ENCODE measurements around the gene MAP4K4.

The MAP4K4 gene

GRCh38 chr2:101692766-101693165 lies 4.7 kb upstream of the MAP4K4 start:
- DNase-seq (ENCODE audit: low spot score): no peak

DNA sequence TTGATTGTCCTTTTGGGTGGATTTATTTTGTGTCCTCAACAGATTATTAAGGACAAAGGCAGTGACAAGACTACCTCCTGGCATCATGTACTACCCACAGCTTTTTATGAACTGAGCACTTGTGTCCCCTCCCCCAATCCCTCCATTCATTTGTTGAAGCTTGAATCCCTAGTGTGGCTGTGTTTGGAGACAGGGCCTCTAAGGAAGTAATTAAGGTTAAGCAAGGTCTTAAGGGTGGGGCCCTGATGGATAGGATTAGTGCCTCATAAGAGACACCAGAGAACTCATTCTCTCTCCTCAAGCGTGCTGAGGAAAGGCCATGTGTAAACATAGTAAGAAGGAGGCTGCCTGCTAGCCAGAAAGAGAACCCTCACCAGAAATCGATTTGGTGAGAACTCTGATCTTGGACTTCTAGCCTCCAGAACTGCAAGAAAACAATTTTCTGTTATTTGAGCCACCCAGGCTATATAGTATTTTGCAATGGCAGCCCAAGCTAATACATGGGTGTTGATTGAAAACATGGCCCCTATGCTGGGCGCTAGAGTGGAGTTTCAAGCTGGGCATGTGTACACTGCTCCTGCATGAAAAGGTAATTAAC lies 3.4 kb upstream of the MAP4K4 start:
- no peak for DNase-seq (ENCODE audit: low spot score)

- peak; percentile 40 for DNase-seq (ENCODE audit: low spot score)
Observed at GRCh38 chr2:101696272-101697123, 1.0 kb upstream of the MAP4K4 start.

DNA sequence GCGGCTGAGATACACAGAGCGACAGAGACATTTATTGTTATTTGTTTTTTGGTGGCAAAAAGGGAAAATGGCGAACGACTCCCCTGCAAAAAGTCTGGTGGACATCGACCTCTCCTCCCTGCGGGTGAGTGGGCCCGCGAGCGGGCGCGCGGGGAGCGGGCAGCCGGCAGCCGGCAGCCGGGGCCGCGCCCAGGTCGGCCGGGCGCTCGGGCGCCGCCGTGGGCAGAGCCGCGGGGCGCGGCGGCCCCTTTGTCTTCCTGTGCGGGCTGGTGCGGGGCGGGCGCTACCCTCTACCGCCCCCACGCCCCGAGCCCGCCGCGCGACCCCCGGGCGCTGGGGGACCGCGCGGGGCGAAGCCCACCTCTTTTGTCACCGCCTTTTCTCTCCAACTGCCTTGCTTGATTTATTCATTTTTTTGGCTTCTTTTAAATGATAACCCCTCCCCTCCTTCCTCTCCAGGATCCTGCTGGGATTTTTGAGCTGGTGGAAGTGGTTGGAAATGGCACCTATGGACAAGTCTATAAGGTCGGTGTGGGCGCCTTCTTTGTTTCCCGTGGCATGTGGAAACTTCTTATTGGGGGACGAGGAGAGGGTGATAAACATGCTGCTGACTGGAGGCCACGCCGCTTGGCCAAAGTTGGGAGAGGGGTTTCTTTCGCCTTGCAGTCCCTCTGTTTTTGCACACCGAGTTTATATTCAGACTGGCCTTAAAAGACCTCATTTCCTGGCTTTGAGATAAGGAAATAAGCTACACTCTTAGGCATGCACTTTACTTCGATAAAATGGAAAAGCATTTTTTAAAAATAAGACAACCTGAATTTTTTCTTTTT lies 722 bp downstream of the MAP4K4 start:
- DNase-seq (ENCODE audit: low spot score): peak; percentile 51

DNA sequence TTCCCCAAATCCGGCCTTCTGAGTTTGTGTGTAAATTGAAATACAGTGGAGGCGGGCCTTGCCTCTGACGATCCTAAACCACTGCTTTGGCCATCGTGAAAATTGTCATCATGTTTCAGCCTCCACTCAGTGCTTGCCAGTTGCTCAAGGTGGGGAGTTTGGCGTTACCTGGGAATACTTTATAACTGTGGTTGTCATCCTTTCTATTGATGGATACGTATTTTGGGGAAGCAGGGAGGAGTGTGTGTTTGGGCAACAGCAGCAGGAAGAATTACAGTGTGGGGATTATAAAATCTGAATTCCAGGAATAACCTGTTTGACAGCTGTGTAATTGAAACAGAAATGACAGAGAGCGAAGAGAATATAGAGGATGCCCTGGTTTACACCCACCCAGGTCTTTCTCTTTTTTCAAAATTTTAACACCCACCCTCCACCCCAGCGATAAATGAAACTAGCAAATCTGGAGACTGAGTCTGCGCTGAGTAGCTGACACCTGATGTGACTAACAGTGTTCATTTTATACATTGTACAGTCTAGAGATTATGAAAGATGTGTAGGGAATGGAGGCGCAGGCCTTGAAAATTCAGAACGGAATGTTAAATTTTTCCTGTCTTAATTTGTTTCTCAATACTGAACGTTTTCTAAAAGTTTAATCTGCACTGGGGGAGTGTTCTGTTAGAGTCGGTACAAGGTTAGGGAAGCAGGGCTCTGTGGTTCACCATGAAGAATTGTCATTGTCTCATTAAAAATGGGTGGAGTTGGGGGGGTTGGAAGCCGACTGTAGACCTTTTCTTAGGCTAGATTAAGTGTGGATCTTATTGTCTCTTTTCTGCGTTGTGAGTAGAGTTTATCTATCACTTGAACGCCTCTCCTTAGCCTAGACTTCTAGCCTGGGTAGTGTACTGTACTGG lies 1.6 kb downstream of the MAP4K4 start:
- peak; percentile 16 for DNase-seq (ENCODE audit: low spot score)

- DNase-seq (ENCODE audit: low spot score): no peak
Observed at GRCh38 chr2:101699755-101700461, 2.4 kb downstream of the MAP4K4 start.

GRCh38 chr2:101704046-101704466 lies 6.5 kb downstream of the MAP4K4 start:
- DNase-seq (ENCODE audit: low spot score): no peak

DNA sequence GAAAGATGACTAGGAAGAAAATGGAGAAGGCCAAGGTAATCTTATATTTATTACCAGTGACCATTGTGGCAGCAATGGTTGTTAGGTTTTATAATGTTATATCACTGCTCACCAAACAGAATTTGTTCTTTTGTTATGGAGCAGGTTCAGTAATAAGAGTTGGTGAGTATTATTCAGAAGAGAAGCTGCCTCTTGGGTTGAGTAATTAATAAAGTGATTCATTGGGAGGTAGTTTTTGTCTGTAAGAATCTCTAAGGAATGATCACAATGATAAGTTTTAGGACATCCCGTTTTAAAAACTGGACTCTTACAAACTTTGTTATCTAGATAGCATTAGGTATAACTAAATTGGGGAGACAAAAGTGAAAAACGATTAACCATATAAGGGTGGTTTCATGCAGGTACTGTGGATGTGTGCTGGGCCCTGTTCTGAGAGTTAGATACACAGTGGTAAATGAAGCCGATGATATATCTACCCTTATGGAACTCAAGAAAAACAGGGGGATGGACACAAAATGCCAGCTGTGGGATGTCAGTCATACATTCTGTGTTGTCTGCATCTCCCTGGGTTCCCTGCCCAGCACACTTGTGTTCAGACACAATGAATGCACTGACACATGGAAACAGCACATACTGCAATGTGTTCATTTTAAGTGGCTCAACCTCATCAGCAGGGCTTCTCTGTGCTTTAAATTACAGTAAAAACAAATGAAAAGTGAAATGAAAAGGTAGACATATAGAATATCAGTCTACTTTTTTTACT lies 7.5 kb downstream of the MAP4K4 start:
- no peak for DNase-seq (ENCODE audit: low spot score)

GRCh38 chr2:101706121-101706818 lies 8.8 kb downstream of the MAP4K4 start:
- no peak for DNase-seq (ENCODE audit: low spot score)

- no peak for DNase-seq (ENCODE audit: low spot score)
Observed at GRCh38 chr2:101706819-101707177, 9.3 kb downstream of the MAP4K4 start.

GRCh38 chr2:101710036-101710435 lies 12.5 kb downstream of the MAP4K4 start:
- no peak for DNase-seq (ENCODE audit: low spot score)

GRCh38 chr2:101710471-101711318 lies 13.2 kb downstream of the MAP4K4 start:
- DNase-seq (ENCODE audit: low spot score): no peak

DNA sequence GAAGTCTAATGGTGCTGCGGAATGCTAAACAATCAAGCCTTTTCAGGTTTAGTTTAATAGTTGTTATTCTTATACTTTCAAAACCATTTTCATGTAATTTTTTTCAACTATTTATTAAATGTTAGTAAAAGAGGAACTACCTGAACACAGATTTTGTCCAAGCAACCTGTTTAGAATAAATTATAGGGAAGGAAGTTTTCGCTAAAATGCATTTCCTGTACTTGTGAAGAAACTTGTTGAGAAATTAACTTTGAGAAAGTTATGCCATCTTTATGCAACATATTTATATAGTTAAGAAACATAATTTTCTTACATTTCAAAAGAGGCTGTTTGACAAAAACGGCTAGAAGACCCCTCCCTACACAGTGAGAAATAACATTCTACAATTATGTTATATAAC lies 16.6 kb downstream of the MAP4K4 start:
- no peak for DNase-seq (ENCODE audit: low spot score)

DNA sequence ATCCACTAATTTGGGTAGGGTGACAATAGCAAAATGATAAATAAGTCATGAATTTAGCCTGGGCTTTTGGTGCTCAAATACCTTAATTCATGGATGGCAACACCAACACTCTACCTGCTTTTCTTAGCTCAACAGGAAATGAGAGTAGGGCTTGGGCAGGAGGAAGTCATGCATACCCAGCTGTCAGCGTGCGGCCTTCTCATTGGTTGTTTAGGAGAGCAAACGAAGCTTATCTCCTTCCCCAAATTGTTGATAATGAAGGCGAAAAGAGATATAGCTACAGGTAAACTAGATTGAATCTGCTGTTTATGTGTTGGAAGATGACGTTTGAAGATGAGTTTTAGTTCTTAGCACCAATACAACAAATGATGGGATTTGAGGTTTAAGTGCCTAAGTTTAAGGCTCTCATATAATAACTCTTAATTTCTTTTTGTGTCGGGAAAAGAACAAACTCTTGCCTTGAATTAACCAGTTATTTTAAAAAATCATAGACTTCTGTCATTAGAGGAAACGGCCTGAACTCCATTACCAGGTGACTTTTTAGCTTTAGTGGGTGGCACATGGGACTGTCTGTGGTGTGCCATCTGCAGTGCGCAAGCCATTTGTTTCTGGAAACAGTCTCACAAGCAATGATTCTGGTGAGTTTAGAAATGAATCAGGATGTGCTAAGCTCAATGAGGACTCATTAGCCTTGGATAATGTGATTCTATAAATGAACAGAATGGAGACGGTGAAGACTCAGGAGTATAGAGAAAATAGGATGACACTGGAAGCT lies 19.8 kb downstream of the MAP4K4 start:
- no peak for DNase-seq (ENCODE audit: low spot score)

DNA sequence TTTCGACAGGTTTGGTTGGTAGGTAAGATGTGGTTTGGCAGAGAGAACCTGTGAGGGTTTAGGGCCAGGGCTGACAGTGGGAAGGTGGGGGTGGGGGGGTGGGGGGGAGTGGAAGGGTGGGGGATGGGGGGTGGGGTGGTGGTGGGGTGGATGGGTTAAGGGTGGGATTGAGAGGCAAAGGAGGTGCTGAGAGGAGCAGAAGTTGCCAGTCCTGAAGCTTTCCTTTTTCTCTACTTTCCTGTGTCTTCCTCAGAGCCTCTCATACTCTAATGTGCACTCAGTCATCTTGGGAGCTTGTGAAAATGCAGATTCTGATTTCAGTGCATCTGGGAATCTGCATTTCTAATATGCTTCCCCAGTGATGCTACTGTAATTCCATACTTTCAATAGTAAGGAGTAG lies 21.0 kb downstream of the MAP4K4 start:
- DNase-seq (ENCODE audit: low spot score): no peak

DNA sequence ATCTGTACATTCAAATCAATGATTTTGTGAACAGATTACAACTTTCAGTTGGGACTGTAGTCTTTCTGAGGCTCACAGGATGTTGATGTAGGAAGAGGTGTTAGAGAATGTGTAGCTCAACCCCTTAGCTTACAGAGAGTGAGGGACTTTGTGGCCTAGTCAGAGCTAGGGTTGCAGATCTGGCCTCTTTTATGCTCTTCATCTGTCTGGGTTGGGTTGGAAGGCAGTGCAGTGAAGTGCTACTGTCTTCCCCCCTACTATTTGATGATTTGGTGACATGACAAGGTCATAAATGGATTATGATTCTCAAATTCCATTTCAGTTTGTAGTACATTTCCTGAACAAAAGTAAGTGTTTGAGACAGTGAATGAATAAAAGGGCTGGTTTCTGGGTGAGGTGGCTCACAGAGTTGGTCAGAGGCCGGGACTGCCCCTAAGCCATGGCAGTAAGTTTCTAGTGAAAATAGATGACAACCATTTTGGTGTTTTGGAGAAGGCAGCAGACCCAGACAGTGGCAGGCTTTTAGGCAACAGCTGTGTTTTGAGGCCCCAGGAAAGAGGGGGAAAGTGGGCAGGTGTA lies 21.6 kb downstream of the MAP4K4 start:
- no peak for DNase-seq (ENCODE audit: low spot score)

GRCh38 chr2:101720732-101721131 lies 23.2 kb downstream of the MAP4K4 start:
- no peak for DNase-seq (ENCODE audit: low spot score)

- DNase-seq (ENCODE audit: low spot score): no peak
Observed at GRCh38 chr2:101722864-101723263, 25.4 kb downstream of the MAP4K4 start.
